ENCODE data around the gene BRCA2. TPM values are rescaled to one million over a fixed set of nuclear protein-coding genes. Genes with fewer than 3 reads are reported as not detected.

The BRCA2 gene
- total and polyA plus RNA-seq, 2 experiments from 2014 or later, result 28.6 to 38.7 TPM

- Mint-ChIP-seq H3K27ac (no peak overlapping the region), H3K4me1 (peaks cover 10% of the 10 kb centered on the region; the same call in 2 of the 3 replicates)
Measured at GRCh38 chr13:32284927-32285632, 30.2 kb upstream of the BRCA2 start.

More at GRCh38 chr13:32284927-32285632, 30.2 kb upstream of the BRCA2 start:
- Histone ChIP-seq H3K4me3 (no peak overlapping the region), H4K20me1 (replicated peaks; ENCODE audit: insufficient read depth) (no peaks in the 10 kb centered on the region), H3K4me2 (no peak overlapping the region), H2AFZ (no peak overlapping the region), H3K9me2 (ENCODE audit: insufficient read depth) (no peaks in the 10 kb centered on the region), H3K27me3 (ENCODE audit: insufficient read depth) (no peaks in the 10 kb centered on the region), H3K79me2 (replicated peaks; ENCODE audit: insufficient read depth) (no peaks in the 10 kb centered on the region), H3K4me1 (ENCODE audit: insufficient read depth) (no peaks in the 10 kb centered on the region), H3K36me3 (ENCODE audit: insufficient read depth) (no peaks in the 10 kb centered on the region), H3F3A (replicated peaks; ENCODE audit: low read depth) (no peaks in the 10 kb centered on the region), H3K27ac (ENCODE audit: low read depth) (peak overlapping the region; percentile 5; the same call in 1 of the 2 replicates)
- Mint-ChIP-seq H3K36me3 (ENCODE audit: low read depth) (no peaks in the 10 kb centered on the region), H3K4me3 (no peak overlapping the region), H3K27me3 (ENCODE audit: insufficient read depth, low read depth, poor library complexity) (no peaks in the 10 kb centered on the region), H3K9me3 (no peaks in the 10 kb centered on the region)
- TF ChIP-seq ZNF331 (CRISPR knock-in tag; IDR thresholded peaks at IDR 0.05; ENCODE audit: low read depth) (no peak), ZNF462 (CRISPR knock-in tag; IDR thresholded peaks at IDR 0.05) (no peak), JUNB (IDR thresholded peaks at IDR 0.05; ENCODE audit: unreplicated experiment) (no peak), CTCF (conservative IDR thresholded peaks at IDR 0.05; ENCODE audit: low read depth in 2 of 2) (no peak), EZH2phosphoT487 (IDR thresholded peaks at IDR 0.05; ENCODE audit: unreplicated experiment) (no peak), POLR2AphosphoS5 (IDR thresholded peaks at IDR 0.05; ENCODE audit: low read depth) (no peak), ZNF114 (CRISPR knock-in tag; IDR thresholded peaks at IDR 0.05) (no peak), NANOG (IDR thresholded peaks at IDR 0.05; ENCODE audit: borderline replicate concordance) (no peak), ETS1 (IDR thresholded peaks at IDR 0.05) (no peak), CREB1 (CRISPR knock-in tag; IDR thresholded peaks at IDR 0.05; ENCODE audit: low read depth) (no peak), STAT1 (IDR thresholded peaks at IDR 0.05; ENCODE audit: unreplicated experiment) (no peak), REST (IDR thresholded peaks at IDR 0.05; ENCODE audit: unreplicated experiment) (no peak), EZH2 (IDR thresholded peaks at IDR 0.05; ENCODE audit: low read depth, unreplicated experiment) (no peak)
- DNase-seq (ENCODE audit: low spot score), result no peak
- ATAC-seq, result peak; percentile 59
